ENCODE measurements around the gene UGT1A7. TPM values are rescaled to one million over a fixed set of nuclear protein-coding genes. Genes with fewer than 3 reads are reported as not detected.
"Not testable (repeated sequence)": the region's sequence is repeated elsewhere in the genome, so short reads cannot be mapped to it uniquely, and the experiment has no call there.

The UGT1A7 gene
- total RNA-seq (2022) (0.18 and 0.63 TPM in 2 replicates), Bru-seq, nascent RNA (percentile 38 among the genes with signal in this experiment), BruChase-seq, experiment 1, labeled RNA remaining after a 2-hour chase (percentile 43 among the genes with signal in this experiment), BruChase-seq, experiment 2, labeled RNA remaining after a 6-hour chase (percentile 41 among the genes with signal in this experiment)
- long read RNA-seq: 0 reads

DNA sequence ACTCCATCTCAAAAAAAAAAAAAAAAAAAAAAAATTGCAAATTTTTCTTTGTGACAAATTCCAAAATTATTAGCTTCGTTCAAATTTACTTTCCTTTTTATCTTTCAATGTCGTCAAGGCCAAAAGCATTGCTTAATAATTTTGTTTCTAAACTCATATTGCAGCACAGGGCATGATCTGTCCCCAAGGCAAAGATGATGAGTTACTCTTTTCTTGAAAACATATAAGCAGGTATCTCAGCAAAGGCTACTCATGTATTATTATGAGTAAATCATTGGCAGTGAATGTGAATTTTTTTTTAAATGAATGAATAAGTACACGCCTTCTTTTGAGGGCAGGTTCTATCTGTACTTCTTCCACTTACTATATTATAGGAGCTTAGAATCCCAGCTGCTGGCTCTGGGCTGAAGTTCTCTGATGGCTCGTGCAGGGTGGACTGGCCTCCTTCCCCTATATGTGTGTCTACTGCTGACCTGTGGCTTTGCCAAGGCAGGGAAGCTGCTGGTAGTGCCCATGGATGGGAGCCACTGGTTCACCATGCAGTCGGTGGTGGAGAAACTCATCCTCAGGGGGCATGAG lies at the start of gene UGT1A7:
TSS of gene UGT1A7 (plus strand) at position 381 of the 579 bp plus-strand sequence. CDS start at position 418, 37 bp downstream.
- BruUV-seq (replicated peaks): no TSS peak
- Mint-ChIP-seq H3K27ac (ENCODE audit: unreplicated experiment) (no peak within 1 kb of the TSS), H3K36me3 (ENCODE audit: insufficient read depth, unreplicated experiment) (no peaks in the 10 kb centered on the region), H3K9me3 (ENCODE audit: unreplicated experiment) (no peaks in the 10 kb centered on the region), H3K4me1 (ENCODE audit: low read depth, unreplicated experiment) (no peaks in the 10 kb centered on the region), H3K27me3 (ENCODE audit: insufficient read depth, unreplicated experiment) (no peaks in the 10 kb centered on the region), H3K4me3 (ENCODE audit: unreplicated experiment) (no peak within 1 kb of the TSS)
- no peak within 1 kb of the TSS for H3K4me3 ChIP-seq (ENCODE audit: low read depth, low read length)
- H3K9me3 ChIP-seq: no peaks in the 10 kb centered on the region
- intact Hi-C loops (cut with micrococcal nuclease; ENCODE audit: unreplicated experiment): no loop called here
- TF ChIP-seq, protein P1, sequence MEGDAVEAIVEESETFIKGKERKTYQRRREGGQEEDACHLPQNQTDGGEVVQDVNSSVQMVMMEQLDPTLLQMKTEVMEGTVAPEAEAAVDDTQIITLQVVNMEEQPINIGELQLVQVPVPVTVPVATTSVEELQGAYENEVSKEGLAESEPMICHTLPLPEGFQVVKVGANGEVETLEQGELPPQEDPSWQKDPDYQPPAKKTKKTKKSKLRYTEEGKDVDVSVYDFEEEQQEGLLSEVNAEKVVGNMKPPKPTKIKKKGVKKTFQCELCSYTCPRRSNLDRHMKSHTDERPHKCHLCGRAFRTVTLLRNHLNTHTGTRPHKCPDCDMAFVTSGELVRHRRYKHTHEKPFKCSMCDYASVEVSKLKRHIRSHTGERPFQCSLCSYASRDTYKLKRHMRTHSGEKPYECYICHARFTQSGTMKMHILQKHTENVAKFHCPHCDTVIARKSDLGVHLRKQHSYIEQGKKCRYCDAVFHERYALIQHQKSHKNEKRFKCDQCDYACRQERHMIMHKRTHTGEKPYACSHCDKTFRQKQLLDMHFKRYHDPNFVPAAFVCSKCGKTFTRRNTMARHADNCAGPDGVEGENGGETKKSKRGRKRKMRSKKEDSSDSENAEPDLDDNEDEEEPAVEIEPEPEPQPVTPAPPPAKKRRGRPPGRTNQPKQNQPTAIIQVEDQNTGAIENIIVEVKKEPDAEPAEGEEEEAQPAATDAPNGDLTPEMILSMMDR (IDR thresholded peaks at IDR 0.05; ENCODE audit: insufficient read depth in 1 of 2, low read depth in 1 of 2, low read length in 1 of 2, severe bottlenecking in 1 of 2, unreplicated experiment in 1 of 2): no peak
- H3K27me3 ChIP-seq (replicated peaks; ENCODE audit: control insufficient read depth, insufficient read depth, low read length): no peaks in the 10 kb centered on the region
- no peaks in the 10 kb centered on the region for H3K4me1 ChIP-seq
- ChIA-PET POLR2A (no interaction called here), CTCF (no interaction called here)
- no peak for DNase-seq
- no peaks in the 10 kb centered on the region for H3K36me3 ChIP-seq (ENCODE audit: control insufficient read depth, insufficient read depth, low read length)

DNA sequence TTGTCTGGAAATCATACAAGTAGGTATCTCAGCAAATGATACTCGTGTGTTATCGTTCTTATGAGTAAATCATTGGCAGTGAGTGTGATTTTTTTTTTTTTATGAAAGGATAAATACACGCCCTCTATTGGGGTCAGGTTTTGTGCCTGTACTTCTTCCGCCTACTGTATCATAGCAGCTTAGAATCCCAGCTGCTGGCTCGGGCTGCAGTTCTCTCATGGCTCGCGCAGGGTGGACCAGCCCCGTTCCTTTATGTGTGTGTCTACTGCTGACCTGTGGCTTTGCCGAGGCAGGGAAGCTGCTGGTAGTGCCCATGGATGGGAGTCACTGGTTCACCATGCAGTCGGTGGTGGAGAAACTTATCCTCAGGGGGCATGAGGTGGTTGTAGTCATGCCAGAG lies 45.4 kb upstream of the UGT1A7 start, which contains the start of gene UGT1A10:
TSS of gene UGT1A10 (plus strand) at position 143 of the 400 bp plus-strand sequence. CDS start at position 218, 75 bp downstream.
- BruUV-seq (replicated peaks); H3K36me3 ChIP-seq (ENCODE audit: control insufficient read depth, insufficient read depth, low read length); H3K36me3 Mint-ChIP-seq (ENCODE audit: insufficient read depth, unreplicated experiment); H3K27ac Mint-ChIP-seq (ENCODE audit: unreplicated experiment); H3K4me3 ChIP-seq (ENCODE audit: low read depth, low read length); H3K9me3 ChIP-seq; DNase-seq; H3K4me1 ChIP-seq; POLR2A ChIA-PET; H3K4me3 Mint-ChIP-seq (ENCODE audit: unreplicated experiment); CTCF ChIA-PET; H3K4me1 Mint-ChIP-seq (ENCODE audit: low read depth, unreplicated experiment); H3K27me3 ChIP-seq (replicated peaks; ENCODE audit: control insufficient read depth, insufficient read depth, low read length); H3K9me3 Mint-ChIP-seq (ENCODE audit: unreplicated experiment); intact Hi-C loops (cut with micrococcal nuclease; ENCODE audit: unreplicated experiment); H3K27me3 Mint-ChIP-seq (ENCODE audit: insufficient read depth, unreplicated experiment): not testable (repeated sequence)

DNA sequence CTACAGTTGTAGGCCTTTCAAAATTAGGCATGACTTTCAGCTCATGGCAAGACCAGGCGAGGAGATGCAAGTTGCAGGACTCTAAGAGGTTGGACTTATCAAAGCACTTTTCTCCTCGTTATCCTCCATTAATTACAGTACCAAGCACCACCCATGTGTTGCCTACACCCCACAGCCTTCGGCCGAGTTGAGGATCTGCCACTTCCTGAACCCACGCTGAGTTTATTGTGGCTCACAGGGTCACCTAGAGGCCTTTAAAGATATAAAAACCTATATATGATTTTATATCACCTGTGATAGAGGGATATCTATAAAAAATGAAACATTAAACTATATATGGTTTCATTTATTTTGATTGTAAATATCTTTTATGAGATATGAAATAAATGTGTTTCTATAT lies 42.9 kb upstream of the UGT1A7 start:
- ChIA-PET CTCF (no interaction called here), POLR2A (no interaction called here)
- H3K36me3 Mint-ChIP-seq (ENCODE audit: insufficient read depth, unreplicated experiment): no peaks in the 10 kb centered on the region
- H3K27me3 Mint-ChIP-seq (ENCODE audit: insufficient read depth, unreplicated experiment): no peaks in the 10 kb centered on the region
- H3K9me3 ChIP-seq: no peaks in the 10 kb centered on the region
- intact Hi-C loops (cut with micrococcal nuclease; ENCODE audit: unreplicated experiment): no loop called here
- H3K27ac Mint-ChIP-seq (ENCODE audit: unreplicated experiment): no peak overlapping the region
- no peaks in the 10 kb centered on the region for H3K36me3 ChIP-seq (ENCODE audit: control insufficient read depth, insufficient read depth, low read length)
- no TSS peak for BruUV-seq (replicated peaks)
- TF ChIP-seq, protein P1 (IDR thresholded peaks at IDR 0.05; ENCODE audit: insufficient read depth in 1 of 2, low read depth in 1 of 2, low read length in 1 of 2, severe bottlenecking in 1 of 2, unreplicated experiment in 1 of 2): no peak
- no peaks in the 10 kb centered on the region for H3K4me1 ChIP-seq
- H3K4me3 Mint-ChIP-seq (ENCODE audit: unreplicated experiment): no peak overlapping the region
- no peak overlapping the region for H3K4me3 ChIP-seq (ENCODE audit: low read depth, low read length)
- peaks cover 19% of the 10 kb centered on the region for H3K9me3 Mint-ChIP-seq (ENCODE audit: unreplicated experiment)
- no peaks in the 10 kb centered on the region for H3K27me3 ChIP-seq (replicated peaks; ENCODE audit: control insufficient read depth, insufficient read depth, low read length)
- H3K4me1 Mint-ChIP-seq (ENCODE audit: low read depth, unreplicated experiment): no peaks in the 10 kb centered on the region
- no peak for DNase-seq
